IPS-NIHi11 (cell line): ENCODE results near the gene DCPS.
"Not testable (repeated sequence)": the region's sequence is repeated elsewhere in the genome, so short reads cannot be mapped to it uniquely, and the experiment has no call there.

Source experiments
- DNase-seq: peaks from one replicate; pipeline ENCODE4 v3.0.0; 2012; ENCODE audit warnings: mixed read lengths, low spot score

DCPS gene

GRCh38 chr11:126303623-126304456 is at the start of gene DCPS:
DCPS (plus strand) TSS chr11:126304060; CDS start chr11:126304081, 21 bp downstream.
- DNase-seq: peak; percentile 100

GRCh38 chr11:126254819-126255218 is 49.0 kb upstream of the DCPS start:
- DNase-seq: no peak

- not testable (repeated sequence) for DNase-seq
Measured at GRCh38 chr11:126255507-126255906, 48.4 kb upstream of the DCPS start.

GRCh38 chr11:126256216-126256615 is 47.6 kb upstream of the DCPS start:
- no peak for DNase-seq

GRCh38 chr11:126257144-126257543 is 46.7 kb upstream of the DCPS start:
- DNase-seq: no peak

- DNase-seq: no peak
Measured at GRCh38 chr11:126257764-126258163, 46.1 kb upstream of the DCPS start.

- DNase-seq: no peak
Measured at GRCh38 chr11:126262216-126262615, 41.6 kb upstream of the DCPS start.

GRCh38 chr11:126263489-126263888 is 40.4 kb upstream of the DCPS start:
- DNase-seq: no peak

GRCh38 chr11:126265811-126266210 is 38.0 kb upstream of the DCPS start:
- no peak for DNase-seq

- no peak for DNase-seq
Measured at GRCh38 chr11:126267650-126268049, 36.2 kb upstream of the DCPS start.

- peak; percentile 74 for DNase-seq
Measured at GRCh38 chr11:126268361-126268707, 35.5 kb upstream of the DCPS start.

- DNase-seq: peak; percentile 100
Measured at GRCh38 chr11:126268708-126269579, 34.9 kb upstream of the DCPS start, which contains the start of the genes FOXRED1 and SRPRA. FOXRED1 (plus strand) TSS chr11:126269154; CDS start chr11:126269207, 53 bp downstream. SRPRA (minus strand) TSS chr11:126268895; CDS start chr11:126268804, 91 bp downstream.

GRCh38 chr11:126277322-126277721 is 26.5 kb upstream of the DCPS start:
- DNase-seq: no peak

- no peak for DNase-seq
Measured at GRCh38 chr11:126277780-126278179, 26.1 kb upstream of the DCPS start.

GRCh38 chr11:126279191-126279590 is 24.7 kb upstream of the DCPS start:
- no peak for DNase-seq

- DNase-seq: no peak
Measured at GRCh38 chr11:126280595-126280994, 23.3 kb upstream of the DCPS start.

- no peak for DNase-seq
Measured at GRCh38 chr11:126281245-126281644, 22.6 kb upstream of the DCPS start.

GRCh38 chr11:126281666-126282175 is 22.1 kb upstream of the DCPS start:
- DNase-seq: no peak

- peak; percentile 72 for DNase-seq
Measured at GRCh38 chr11:126282361-126282735, 21.5 kb upstream of the DCPS start.

- DNase-seq: peak; percentile 77
Measured at GRCh38 chr11:126282736-126283591, 20.9 kb upstream of the DCPS start, which contains the start of gene TIRAP. TIRAP (plus strand) TSS chr11:126283093; CDS start chr11:126290895, 7,802 bp downstream.

GRCh38 chr11:126284829-126285228 is 19.0 kb upstream of the DCPS start:
- no peak for DNase-seq

- DNase-seq: no peak
Measured at GRCh38 chr11:126288237-126288636, 15.6 kb upstream of the DCPS start.
